SK-N-SH treated with all-trans-retinoic acid at 6 μM for 48 hours (cell line): ENCODE data around the gene NKX1-1.

Experiments used
- ARNTL ChIP-seq: fragments of 450-650 bp; formaldehyde crosslinking; IDR thresholded peaks from 2 replicates; pipeline ENCODE4 v1.5.0; 2020; ENCODE audit warnings: low read depth, mild to moderate bottlenecking, moderate library complexity, borderline replicate concordance
- CSDC2 ChIP-seq: fragments of 250-450 bp; sonication (Bioruptor Pico); IDR thresholded peaks from 2 replicates; pipeline ENCODE4 v1.5.0; 2020; ENCODE audit warnings: mild to moderate bottlenecking, moderate library complexity
- CSRNP3 ChIP-seq: fragments of 250-450 bp; sonication (Bioruptor Pico); IDR thresholded peaks from 2 replicates; pipeline ENCODE4 v1.5.1; 2021; ENCODE audit warnings: mild to moderate bottlenecking, moderate library complexity
- ISL1 ChIP-seq: fragments of 250-450 bp; sonication (Bioruptor Pico); IDR thresholded peaks from 2 replicates; pipeline ENCODE4 v2.1.2; 2022; ENCODE audit warnings: mild to moderate bottlenecking, moderate library complexity
- PATZ1 ChIP-seq: fragments of 250-450 bp; sonication (Bioruptor Pico); IDR thresholded peaks from 2 replicates; pipeline ENCODE4 v1.8.0; 2020; ENCODE audit warnings: mild to moderate bottlenecking, moderate library complexity, borderline replicate concordance
- POU6F1 ChIP-seq: fragments of 250-450 bp; sonication (Bioruptor Pico); IDR thresholded peaks from 2 replicates; pipeline ENCODE4 v1.8.0; 2021; ENCODE audit warnings: low read depth, mild to moderate bottlenecking, moderate library complexity, borderline replicate concordance
- PPARA ChIP-seq: fragments of 250-450 bp; sonication (Bioruptor Pico); IDR thresholded peaks from 2 replicates; pipeline ENCODE4 v1.5.0; 2020; ENCODE audit warnings: mild to moderate bottlenecking, borderline replicate concordance
- SNAI2 ChIP-seq: fragments of 250-450 bp; sonication (Bioruptor Pico); IDR thresholded peaks from 2 replicates; pipeline ENCODE4 v1.5.0; 2020; ENCODE audit warnings: mild to moderate bottlenecking, moderate library complexity
- TCF4 ChIP-seq: fragments of 250-450 bp; sonication (Bioruptor Pico); IDR thresholded peaks from 2 replicates; pipeline ENCODE4 v1.8.0; 2021; ENCODE audit warnings: mild to moderate bottlenecking, moderate library complexity, borderline replicate concordance
- TOX ChIP-seq: fragments of 250-450 bp; sonication (Bioruptor Pico); IDR thresholded peaks from 2 replicates; pipeline ENCODE4 v1.8.0; 2021; ENCODE audit warnings: mild to moderate bottlenecking, moderate library complexity, borderline replicate concordance
- ZFP3 ChIP-seq: fragments of 250-450 bp; sonication (Bioruptor Pico); IDR thresholded peaks from 2 replicates; pipeline ENCODE4 v1.5.0; 2020; ENCODE audit warnings: mild to moderate bottlenecking, moderate library complexity
- ZFP30 ChIP-seq: fragments of 450-650 bp; formaldehyde crosslinking; IDR thresholded peaks from 2 replicates; pipeline ENCODE4 v1.5.0; 2022; ENCODE audit warnings: mild to moderate bottlenecking, moderate library complexity
- ZNF565 ChIP-seq: fragments of 450-650 bp; formaldehyde crosslinking; conservative IDR thresholded peaks from 2 replicates; pipeline ENCODE4 v1.5.0; 2020; ENCODE audit warnings: low read depth, mild to moderate bottlenecking, moderate library complexity
- ZNF8 ChIP-seq: fragments of 450-650 bp; formaldehyde crosslinking; IDR thresholded peaks from 2 replicates; pipeline ENCODE4 v1.5.0; 2020; ENCODE audit warnings: mild to moderate bottlenecking, moderate library complexity

- TF ChIP-seq POU6F1 (no peak), ZFP3 (CRISPR knock-in tag) (no peak), ZNF565 (CRISPR knock-in tag) (no peak), PATZ1 (CRISPR knock-in tag) (no peak), CSDC2 (CRISPR knock-in tag) (no peak), ARNTL (no peak), TOX (no peak), PPARA (CRISPR knock-in tag) (no peak), SNAI2 (CRISPR knock-in tag) (no peak), CSRNP3 (CRISPR knock-in tag) (no peak), ZNF8 (CRISPR knock-in tag) (no peak), TCF4 (CRISPR knock-in tag) (no peak), ZFP30 (CRISPR knock-in tag) (no peak), ISL1 (CRISPR knock-in tag) (no peak)
Measured at GRCh38 chr4:1416051-1416947, 10.1 kb upstream of the NKX1-1 start.
